Measurements from ENCODE around the gene LARGE2. TPM values are rescaled to one million over a fixed set of nuclear protein-coding genes. Genes with fewer than 3 reads are reported as not detected.

Gene LARGE2
- total and polyA plus RNA-seq, 2 of the 13 experiments (the other 11 are each of a cell fraction or from before 2014, with no cell fraction given), result 8.5 to 21.6 TPM

- TF ChIP-seq GABPA (IDR thresholded peaks at IDR 0.05; ENCODE audit: low read depth, low read length) (no peak), GABPA (CRISPR knock-in tag; IDR thresholded peaks at IDR 0.05; ENCODE audit: low read depth) (no peak), GLI4 (CRISPR knock-in tag; IDR thresholded peaks at IDR 0.05; ENCODE audit: borderline replicate concordance) (no peak), ZNF3 (CRISPR knock-in tag; IDR thresholded peaks at IDR 0.05) (no peak), ZNF589 (CRISPR knock-in tag; conservative IDR thresholded peaks at IDR 0.05) (no peak), GPBP1L1 (CRISPR knock-in tag; IDR thresholded peaks at IDR 0.05) (no peak), PHF21A (CRISPR knock-in tag; IDR thresholded peaks at IDR 0.05) (no peak), TRAFD1 (CRISPR knock-in tag; IDR thresholded peaks at IDR 0.05; ENCODE audit: borderline replicate concordance) (no peak), CHD2 (IDR thresholded peaks at IDR 0.05; ENCODE audit: low read depth, low read length) (no peak), NCOA1 (CRISPR knock-in tag; IDR thresholded peaks at IDR 0.05) (no peak), ZNF503 (CRISPR knock-in tag; IDR thresholded peaks at IDR 0.05) (no peak), ZNF562 (CRISPR knock-in tag; IDR thresholded peaks at IDR 0.05; ENCODE audit: borderline replicate concordance) (no peak), ELF3 (CRISPR knock-in tag; IDR thresholded peaks at IDR 0.05) (no peak), KDM2A (CRISPR knock-in tag; IDR thresholded peaks at IDR 0.05; ENCODE audit: borderline replicate concordance, low read depth) (no peak), ZNF18 (CRISPR knock-in tag; IDR thresholded peaks at IDR 0.05; ENCODE audit: insufficient replicate concordance) (no peak)
Observed at GRCh38 chr11:45961751-45962240, 39.3 kb downstream of the LARGE2 start.

More at GRCh38 chr11:45961751-45962240, 39.3 kb downstream of the LARGE2 start:
- 90% methylated on average over 7 of the region's 7 CpGs for WGBS (ENCODE audit: low lambda C conversion rate)
- H4K20me1 ChIP-seq (ENCODE audit: insufficient read depth, low read length), result peaks cover 4% of the 10 kb centered on the region
- H3K9me3 ChIP-seq (ENCODE audit: low read length), result peaks cover 7% of the 10 kb centered on the region; the same call in 1 of the 2 replicates
- FAIRE-seq (no peak), ATAC-seq (no peak), DNase-seq (ENCODE audit: low spot score) (no peak)
- no TSS peak for BruUV-seq (replicated peaks)
- ChIA-PET CTCF (ENCODE audit: low intra/inter-chr PET ratio, low total read pairs) (no interaction called here), POLR2A (no interaction called here)
- H3K27me3 ChIP-seq (ENCODE audit: control insufficient read depth in 1 of 2, insufficient read depth in 2 of 2, low read length in 2 of 2), result no peaks in the 10 kb centered on the region
- no peak overlapping the region for H3K27ac ChIP-seq (ENCODE audit: extremely low read length, insufficient read depth, low read length)
- peaks cover 6 to 11% of the 10 kb centered on the region in 2 experiments; a peak in 4 of 5 replicates for H3K36me3 ChIP-seq (replicated peaks in 1 of 2; ENCODE audit: control insufficient read depth in 1 of 2, insufficient read depth in 2 of 2, low read length in 2 of 2)
- in situ Hi-C loops (cut with HindIII; ENCODE audit: extremely low pct_ligation_motif_present, low pct_unique_long_range_greater_than_20kb), result no loop called here
- H3K4me2 ChIP-seq (ENCODE audit: low read depth, low read length), result no peak overlapping the region
- H2AFZ ChIP-seq (ENCODE audit: low read length), result no peak overlapping the region
- H3K4me1 ChIP-seq (ENCODE audit: insufficient read depth, low read length), result no peaks in the 10 kb centered on the region
- no peak overlapping the region for H3K9ac ChIP-seq (ENCODE audit: insufficient read depth, low read depth, low read length)
- intact Hi-C loops (cut with micrococcal nuclease; ENCODE audit: unreplicated experiment), result no loop called here
- H3K79me2 ChIP-seq (ENCODE audit: insufficient read depth, low read length), result no peaks in the 10 kb centered on the region
- no peak overlapping the region for H3K4me3 ChIP-seq (replicated peaks in 1 of 3; ENCODE audit: insufficient read depth in 1 of 3, low read depth in 2 of 3, low read length in 3 of 3)

Measured in HepG2 (cell line).